Suprapubic skin (tissue), 4 donors: ENCODE data around the gene KCP. TPM values are rescaled to one million over a fixed set of nuclear protein-coding genes. Genes with fewer than 3 reads are reported as not detected.

ENCODE experiments used
- DNase-seq, 2 donors: peaks; one replicate each; pipeline ENCODE4 v3.0.0-alpha.2; 2019; ENCODE audit warnings: low spot score in 2 of 2
- H3K27ac ChIP-seq: fragments of 200-600 bp; sonication (generic); one replicate; pipeline ENCODE4 v1.5.1; 2019
- H3K27me3 ChIP-seq: fragments of 200-600 bp; sonication (generic); one replicate; pipeline ENCODE4 v1.5.1; 2019
- H3K36me3 ChIP-seq: fragments of 200-600 bp; sonication (generic); one replicate; pipeline ENCODE4 v1.5.1; 2019
- H3K4me1 ChIP-seq: fragments of 200-600 bp; sonication (generic); one replicate; pipeline ENCODE4 v1.5.1; 2019
- H3K4me3 ChIP-seq: fragments of 200-600 bp; sonication (generic); one replicate; pipeline ENCODE4 v1.5.1; 2019; ENCODE audit warnings: mild to moderate bottlenecking
- H3K9me3 ChIP-seq: fragments of 200-600 bp; sonication (generic); one replicate; pipeline ENCODE4 v1.5.1; 2019
- CTCF ChIP-seq, 2 donors: fragments of 200-600 bp in 1 of 2; fragments of 450-650 bp in 1 of 2; sonication (generic) in 1 of 2; IDR thresholded peaks; one replicate each; pipeline ENCODE4 v1.5.1; 2016 to 2019; ENCODE audit warnings: antibody characterized with exemption in 2 of 2, mild to moderate bottlenecking in 1 of 2, moderate library complexity in 1 of 2
- EP300 ChIP-seq: sonication (generic); formaldehyde crosslinking; IDR thresholded peaks from one replicate; pipeline ENCODE4 v1.6.1; 2017; ENCODE audit warnings: antibody characterized with exemption
- POLR2A ChIP-seq, 2 donors: fragments of 450-650 bp; IDR thresholded peaks; one replicate each; pipeline ENCODE4 v1.6.1; 2017; ENCODE audit warnings: antibody characterized with exemption in 2 of 2, mild to moderate bottlenecking in 2 of 2, moderate library complexity in 2 of 2
- POLR2AphosphoS5 ChIP-seq, 3 donors: sonication (generic); formaldehyde crosslinking; IDR thresholded peaks; one replicate each; pipeline ENCODE4 v1.6.1; 2017; ENCODE audit warnings: antibody characterized with exemption in 3 of 3
- WGBS: methylation state at CpG from one replicate; pipeline ENCODE4 v1.1.5; 2018; 5-methylcytosine and 5-hydroxymethylcytosine counted together
- total RNA-seq, 4 donors: library from RNA; depleted of rRNA; stranded (reverse); fragments of >200 nt; gene quantifications; one replicate each; pipeline ENCODE4 v1.1.0, GENCODE V29; 2016

KCP gene
- total RNA-seq, 4 donors from 2014 or later, result 0.17 to 0.57 (median 0.36) TPM

- Histone ChIP-seq H3K4me3 (peak overlapping the region; percentile 50), H3K27me3 (peaks cover 20% of the 10 kb centered on the region), H3K9me3 (no peaks in the 10 kb centered on the region), H3K36me3 (peaks cover 2% of the 10 kb centered on the region), H3K4me1 (peaks cover 54% of the 10 kb centered on the region), H3K27ac (peak overlapping the region; percentile 59)
- 13% methylated on average over 12 of the region's 13 CpGs for WGBS
- peak in 1 of 2 donors; percentile 86 for DNase-seq
- TF ChIP-seq CTCF (IDR thresholded peaks at IDR 0.05), result no peak
Measured at GRCh38 chr7:128833148-128833945, 77.2 kb downstream of the KCP start.

- no peaks in the 10 kb centered on the region for H3K9me3 ChIP-seq
- DNase-seq, result no peak
- H3K4me1 ChIP-seq, result peaks cover 54% of the 10 kb centered on the region
- WGBS, result 19% methylated on average over 2 of the region's 2 CpGs
- peak overlapping the region; percentile 50 for H3K4me3 ChIP-seq
- peaks cover 20% of the 10 kb centered on the region for H3K27me3 ChIP-seq
- TF ChIP-seq POLR2AphosphoS5 (IDR thresholded peaks at IDR 0.05), result no peak
- no peak for TF ChIP-seq POLR2A (IDR thresholded peaks at IDR 0.05)
- no peak for TF ChIP-seq EP300
- no peak for TF ChIP-seq CTCF (IDR thresholded peaks at IDR 0.05)
- H3K27ac ChIP-seq, result peak overlapping the region; percentile 59
- no peaks in the 10 kb centered on the region for H3K36me3 ChIP-seq
Measured at GRCh38 chr7:128832880-128833147, 77.7 kb downstream of the KCP start.

GRCh38 chr7:128831994-128832879 is 78.3 kb downstream of the KCP start:
- Histone ChIP-seq H3K4me3 (peak overlapping the region; percentile 50), H3K4me1 (peaks cover 54% of the 10 kb centered on the region), H3K9me3 (no peaks in the 10 kb centered on the region), H3K27ac (peak overlapping the region; percentile 59), H3K27me3 (peaks cover 20% of the 10 kb centered on the region), H3K36me3 (no peaks in the 10 kb centered on the region)
- WGBS, result 56% methylated on average over 11 of the region's 22 CpGs
- TF ChIP-seq POLR2AphosphoS5 (IDR thresholded peaks at IDR 0.05), result no peak
- no peak for TF ChIP-seq CTCF (IDR thresholded peaks at IDR 0.05)
- no peak for TF ChIP-seq EP300
- TF ChIP-seq POLR2A (IDR thresholded peaks at IDR 0.05), result no peak
- DNase-seq, result peak in 1 of 2 donors; percentile 66

DNA sequence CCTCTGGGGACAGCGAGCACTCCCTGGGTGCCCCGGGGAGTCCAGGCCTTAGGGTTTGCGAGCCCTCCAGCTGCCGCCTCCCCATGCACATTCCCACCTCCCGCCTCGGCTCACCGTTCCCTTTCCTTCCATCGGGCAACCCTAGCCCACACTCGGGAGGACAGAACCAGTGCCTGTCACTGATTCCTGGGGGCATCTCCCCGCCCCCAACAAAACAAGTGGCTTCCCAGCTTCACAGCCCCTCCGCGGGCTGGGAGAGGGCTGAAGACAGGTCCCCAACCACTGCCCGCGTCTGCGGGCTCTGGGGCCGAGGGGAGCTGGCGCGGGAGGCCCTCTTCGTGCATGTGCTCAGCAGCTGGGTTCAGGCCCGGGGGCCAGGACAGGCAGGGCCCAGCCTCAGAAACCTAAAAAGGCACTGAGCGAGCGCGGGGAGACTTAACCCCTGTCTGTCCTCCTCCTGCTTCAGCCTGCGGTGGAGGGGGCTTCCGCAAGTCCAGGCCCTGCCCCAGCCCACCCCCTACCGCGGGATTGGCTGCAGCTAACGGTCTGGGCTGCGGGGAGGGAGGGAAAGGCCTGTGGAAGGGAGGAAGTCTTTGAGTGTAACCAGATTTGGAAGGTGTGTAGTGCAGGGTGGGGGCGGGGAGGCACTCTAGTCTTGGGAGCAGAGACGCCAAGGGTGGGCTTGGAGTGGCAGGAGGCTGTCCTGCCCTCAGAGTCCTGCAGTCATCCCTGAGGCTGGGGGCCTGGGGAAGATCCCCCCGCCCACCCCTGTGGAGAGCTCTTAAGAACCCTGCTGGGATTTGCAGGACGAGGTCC is 79.1 kb downstream of the KCP start:
- Histone ChIP-seq H3K36me3 (no peaks in the 10 kb centered on the region), H3K9me3 (no peaks in the 10 kb centered on the region), H3K27ac (no peak overlapping the region), H3K27me3 (peaks cover 20% of the 10 kb centered on the region), H3K4me3 (peak overlapping the region; percentile 50), H3K4me1 (peaks cover 50% of the 10 kb centered on the region)
- peak in 1 of 2 donors; percentile 70 for DNase-seq
- no peak for TF ChIP-seq POLR2A (IDR thresholded peaks at IDR 0.05)
- no peak for TF ChIP-seq EP300
- no peak for TF ChIP-seq POLR2AphosphoS5 (IDR thresholded peaks at IDR 0.05)
- TF ChIP-seq CTCF (IDR thresholded peaks at IDR 0.05), result no peak
- WGBS, result 24% methylated on average over 9 of the region's 33 CpGs
